Prostate gland (tissue), 2 donors: ENCODE results near the gene SRSF3.

Experiments used
- POLR2A ChIP-seq: fragments of 450-650 bp; IDR thresholded peaks from one replicate; pipeline ENCODE4 v1.6.1; 2016; ENCODE audit warnings: antibody characterized with exemption, mild to moderate bottlenecking
- POLR2AphosphoS5 ChIP-seq: sonication (generic); formaldehyde crosslinking; IDR thresholded peaks from one replicate; pipeline ENCODE4 v1.6.1; 2017; ENCODE audit warnings: antibody characterized with exemption
- TF ChIP-seq, protein P1 (sequence below), 4 experiments: fragments of 200-600 bp in 2 of 4; fragments of 450-650 bp in 2 of 4; sonication (generic) in 2 of 4; IDR thresholded peaks; 1 replicate in 3 of 4; 2 replicates in 1 of 4; pipeline ENCODE4 v1.5.1; 2016 to 2019; ENCODE audit warnings: antibody characterized with exemption in 4 of 4, mild to moderate bottlenecking in 2 of 4, moderate library complexity in 2 of 4

DNA sequence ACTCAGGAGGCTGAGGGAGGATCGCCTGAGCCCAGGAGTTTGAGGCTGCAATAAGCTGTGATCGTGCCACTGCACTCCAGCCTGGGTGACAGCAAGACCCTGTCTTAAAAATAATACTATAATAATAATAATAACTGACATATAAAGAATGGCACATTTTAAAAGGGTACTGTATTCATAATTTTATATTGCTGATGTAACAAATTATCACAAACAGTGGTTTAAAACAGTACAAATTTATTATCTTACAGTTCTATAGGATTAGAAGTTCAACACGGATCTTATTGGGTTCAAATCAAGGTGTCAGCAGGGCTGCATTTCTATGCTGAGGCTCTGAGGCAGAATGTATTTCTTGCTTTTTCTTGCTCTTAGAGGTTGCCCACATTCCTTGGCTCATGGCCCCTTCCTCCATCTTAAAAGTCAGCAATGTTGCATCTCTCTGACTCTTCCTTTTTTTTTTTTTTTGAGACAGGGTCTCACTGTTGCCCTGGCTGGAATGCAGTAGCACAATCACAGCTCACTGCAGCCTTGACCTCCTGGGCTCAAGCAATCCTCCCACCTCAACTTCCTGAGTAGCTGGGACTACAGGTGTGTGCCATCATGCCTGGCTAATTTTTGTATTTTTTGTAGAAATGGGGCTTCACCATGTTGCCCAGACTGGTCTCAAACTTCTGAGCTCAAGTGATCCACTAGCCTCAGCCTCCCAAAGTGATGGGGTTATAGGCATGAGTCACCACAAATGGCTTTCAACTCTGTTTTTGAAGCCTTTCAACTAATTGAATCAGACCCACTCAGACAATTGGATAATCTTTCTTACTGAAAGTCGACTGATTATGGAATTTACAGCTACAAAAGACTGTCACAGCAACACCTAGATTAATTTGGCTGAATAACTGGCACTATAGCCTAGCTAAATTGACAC is 22.8 kb upstream of the SRSF3 start:
- TF ChIP-seq, protein P1, sequence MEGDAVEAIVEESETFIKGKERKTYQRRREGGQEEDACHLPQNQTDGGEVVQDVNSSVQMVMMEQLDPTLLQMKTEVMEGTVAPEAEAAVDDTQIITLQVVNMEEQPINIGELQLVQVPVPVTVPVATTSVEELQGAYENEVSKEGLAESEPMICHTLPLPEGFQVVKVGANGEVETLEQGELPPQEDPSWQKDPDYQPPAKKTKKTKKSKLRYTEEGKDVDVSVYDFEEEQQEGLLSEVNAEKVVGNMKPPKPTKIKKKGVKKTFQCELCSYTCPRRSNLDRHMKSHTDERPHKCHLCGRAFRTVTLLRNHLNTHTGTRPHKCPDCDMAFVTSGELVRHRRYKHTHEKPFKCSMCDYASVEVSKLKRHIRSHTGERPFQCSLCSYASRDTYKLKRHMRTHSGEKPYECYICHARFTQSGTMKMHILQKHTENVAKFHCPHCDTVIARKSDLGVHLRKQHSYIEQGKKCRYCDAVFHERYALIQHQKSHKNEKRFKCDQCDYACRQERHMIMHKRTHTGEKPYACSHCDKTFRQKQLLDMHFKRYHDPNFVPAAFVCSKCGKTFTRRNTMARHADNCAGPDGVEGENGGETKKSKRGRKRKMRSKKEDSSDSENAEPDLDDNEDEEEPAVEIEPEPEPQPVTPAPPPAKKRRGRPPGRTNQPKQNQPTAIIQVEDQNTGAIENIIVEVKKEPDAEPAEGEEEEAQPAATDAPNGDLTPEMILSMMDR (IDR thresholded peaks at IDR 0.05): no peak
- TF ChIP-seq POLR2A (no peak), POLR2AphosphoS5 (no peak)
